ENCODE data around the gene OTOP1. TPM values are rescaled to one million over a fixed set of nuclear protein-coding genes. Genes with fewer than 3 reads are reported as not detected.
A peak's percentile ranks its signal among the peaks of the same experiment; 100 is the strongest.
"Not testable (repeated sequence)": the region's sequence is repeated elsewhere in the genome, so short reads cannot be mapped to it uniquely, and the experiment has no call there.

Gene OTOP1
- total RNA-seq, 1 donor from 2014 or later: not detected

- TF ChIP-seq CTCF (IDR thresholded peaks at IDR 0.05): no peak
- Histone ChIP-seq H3K27ac (no peak overlapping the region), H3K4me1 (no peaks in the 10 kb centered on the region), H3K9me3 (no peaks in the 10 kb centered on the region), H3K4me3 (no peak overlapping the region), H3K36me3 (no peaks in the 10 kb centered on the region), H3K27me3 (peaks cover 8% of the 10 kb centered on the region)
- intact Hi-C loops (cut with DNase I): no loop called here
- ATAC-seq (no peak), DNase-seq (no peak)
Measured at GRCh38 chr4:4185528-4185927, 41.2 kb downstream of the OTOP1 start.

GRCh38 chr4:4182835-4183568 lies 43.7 kb downstream of the OTOP1 start:
- no peaks in the 10 kb centered on the region for H3K4me1 ChIP-seq
- DNase-seq: no peak
- no peak overlapping the region for H3K27ac ChIP-seq
- H3K27me3 ChIP-seq: peaks cover 8% of the 10 kb centered on the region
- H3K9me3 ChIP-seq: no peaks in the 10 kb centered on the region
- no peak for ATAC-seq
- intact Hi-C loops (cut with DNase I): no loop called here
- peak; percentile 56 for TF ChIP-seq CTCF (IDR thresholded peaks at IDR 0.05)
- H3K36me3 ChIP-seq: no peaks in the 10 kb centered on the region
- H3K4me3 ChIP-seq: no peak overlapping the region

GRCh38 chr4:4170596-4171150 lies 56.1 kb downstream of the OTOP1 start:
- no peak for DNase-seq
- Histone ChIP-seq H3K36me3 (no peaks in the 10 kb centered on the region), H3K4me3 (no peak overlapping the region), H3K4me1 (no peaks in the 10 kb centered on the region), H3K27me3 (peaks cover 12% of the 10 kb centered on the region), H3K9me3 (no peaks in the 10 kb centered on the region), H3K27ac (no peak overlapping the region)
- ATAC-seq: no peak
- intact Hi-C loops (cut with DNase I): no loop called here
- no peak for TF ChIP-seq CTCF (IDR thresholded peaks at IDR 0.05)

- H3K4me1 ChIP-seq; H3K27ac ChIP-seq; H3K36me3 ChIP-seq; DNase-seq; intact Hi-C loops (cut with DNase I); ATAC-seq; H3K9me3 ChIP-seq; H3K4me3 ChIP-seq: not testable (repeated sequence)
- H3K27me3 ChIP-seq: peaks cover 12% of the 10 kb centered on the region
Measured at GRCh38 chr4:4167981-4168780, 58.5 kb downstream of the OTOP1 start.

GRCh38 chr4:4166986-4167385 lies 59.7 kb downstream of the OTOP1 start:
- ATAC-seq; H3K4me1 ChIP-seq; DNase-seq; intact Hi-C loops (cut with DNase I); H3K27ac ChIP-seq; H3K9me3 ChIP-seq; H3K4me3 ChIP-seq; H3K36me3 ChIP-seq: not testable (repeated sequence)
- peaks cover 12% of the 10 kb centered on the region for H3K27me3 ChIP-seq

- H3K27me3 ChIP-seq; H3K4me1 ChIP-seq; H3K9me3 ChIP-seq; H3K4me3 ChIP-seq; DNase-seq; H3K36me3 ChIP-seq; intact Hi-C loops (cut with DNase I); ATAC-seq; H3K27ac ChIP-seq: not testable (repeated sequence)
Measured at GRCh38 chr4:4165701-4166392, 60.9 kb downstream of the OTOP1 start.

- H3K9me3 ChIP-seq; intact Hi-C loops (cut with DNase I); H3K4me3 ChIP-seq; DNase-seq; H3K36me3 ChIP-seq; H3K27ac ChIP-seq; H3K4me1 ChIP-seq; H3K27me3 ChIP-seq; ATAC-seq: not testable (repeated sequence)
Measured at GRCh38 chr4:4164532-4165173, 62.1 kb downstream of the OTOP1 start.

GRCh38 chr4:4162186-4162585 lies 64.5 kb downstream of the OTOP1 start:
- ATAC-seq; intact Hi-C loops (cut with DNase I); DNase-seq: not testable (repeated sequence)

GRCh38 chr4:4160956-4161665 lies 65.6 kb downstream of the OTOP1 start:
- ATAC-seq: not testable (repeated sequence)

More at GRCh38 chr4:4162186-4162585, 64.5 kb downstream of the OTOP1 start:
- not testable (repeated sequence) for H3K9me3 ChIP-seq, H3K4me3 ChIP-seq, H3K27ac ChIP-seq, H3K4me1 ChIP-seq, H3K36me3 ChIP-seq, H3K27me3 ChIP-seq

More at GRCh38 chr4:4160956-4161665, 65.6 kb downstream of the OTOP1 start:
- H3K36me3 ChIP-seq; H3K4me1 ChIP-seq; H3K9me3 ChIP-seq; DNase-seq; H3K27me3 ChIP-seq; H3K4me3 ChIP-seq; H3K27ac ChIP-seq; intact Hi-C loops (cut with DNase I): not testable (repeated sequence)
